Umbilical cord (tissue), 2 donors: ENCODE results near the gene STK39. TPM values are rescaled to one million over a fixed set of nuclear protein-coding genes. Genes with fewer than 3 reads are reported as not detected.

Experiments
- DNase-seq: peaks from one replicate; pipeline ENCODE4 v3.0.0-alpha.2; 2015; ENCODE audit warnings: low spot score
- total RNA-seq: library from RNA; depleted of rRNA; stranded (reverse); fragments of >200 nt; gene quantifications from one replicate; pipeline ENCODE4 v1.2.3, GENCODE V29; 2014; ENCODE audit warnings: low replicate concordance; ENCODE audit not compliant: insufficient read depth

Gene STK39
- total RNA-seq, 1 donor from 2014 or later, result 9.6 TPM

DNA sequence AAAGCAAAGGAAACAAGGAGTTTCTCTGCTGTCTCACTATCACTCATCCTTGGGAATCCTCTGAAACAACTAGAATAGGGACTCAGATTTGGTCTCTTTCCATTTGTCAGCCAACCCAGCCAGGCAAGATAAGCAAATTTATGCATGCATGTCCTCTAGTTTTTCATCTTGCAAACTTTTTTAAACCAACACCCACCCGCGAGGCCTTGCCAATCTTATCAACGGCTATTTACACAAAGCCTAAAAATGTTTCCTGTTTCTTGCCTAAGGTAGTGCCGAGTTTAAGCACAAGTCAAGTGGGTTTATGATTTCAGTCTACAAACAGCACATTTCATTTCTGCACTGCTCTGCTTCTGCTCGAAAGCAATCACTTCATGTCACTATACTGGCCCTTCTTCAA, 240.9 kb downstream of the STK39 start:
- DNase-seq, result peak; percentile 72

DNA sequence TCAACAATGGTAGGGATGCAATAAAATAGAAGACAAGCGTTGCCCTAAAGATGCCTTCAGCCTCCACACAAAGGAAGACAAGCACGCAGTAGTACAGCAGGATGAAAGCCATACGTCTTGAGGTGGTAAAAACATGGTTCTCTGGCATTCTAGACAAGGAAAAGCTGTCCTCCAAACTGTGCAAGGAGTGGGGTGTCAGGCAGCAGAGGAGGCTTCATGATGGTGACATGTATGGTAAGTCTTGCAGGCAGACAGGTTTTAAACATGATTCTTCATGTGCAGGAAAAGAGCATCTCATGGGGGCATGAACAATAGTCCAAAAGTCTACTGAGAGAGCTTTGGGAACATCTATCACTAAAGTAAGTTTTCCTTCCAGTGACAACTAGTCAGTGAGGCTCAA, 241.8 kb downstream of the STK39 start:
- DNase-seq, result no peak

DNA sequence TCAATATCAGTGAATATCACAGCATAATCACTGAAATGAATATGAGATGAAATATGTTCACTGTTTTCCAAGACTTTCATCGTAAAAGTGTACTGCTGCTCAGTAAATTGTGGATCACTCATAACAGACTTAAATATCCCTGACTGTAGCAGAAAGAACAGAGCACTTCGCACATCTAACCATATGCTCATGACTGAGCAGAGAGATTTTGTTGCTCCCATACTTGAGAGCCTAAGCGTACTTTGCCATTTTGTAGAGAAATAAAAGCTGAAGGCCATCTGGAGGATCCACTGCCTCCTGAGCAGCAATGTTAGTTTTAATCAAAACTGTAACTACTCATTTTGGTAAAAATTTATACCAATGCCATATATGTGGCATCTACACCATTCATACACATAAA, 243.5 kb downstream of the STK39 start:
- DNase-seq, result peak; percentile 87

GRCh38 chr2:168002021-168002553, 245.3 kb downstream of the STK39 start:
- peak; percentile 57 for DNase-seq

- DNase-seq, result no peak
Observed at GRCh38 chr2:167992278-167992677, 255.1 kb downstream of the STK39 start.

DNA sequence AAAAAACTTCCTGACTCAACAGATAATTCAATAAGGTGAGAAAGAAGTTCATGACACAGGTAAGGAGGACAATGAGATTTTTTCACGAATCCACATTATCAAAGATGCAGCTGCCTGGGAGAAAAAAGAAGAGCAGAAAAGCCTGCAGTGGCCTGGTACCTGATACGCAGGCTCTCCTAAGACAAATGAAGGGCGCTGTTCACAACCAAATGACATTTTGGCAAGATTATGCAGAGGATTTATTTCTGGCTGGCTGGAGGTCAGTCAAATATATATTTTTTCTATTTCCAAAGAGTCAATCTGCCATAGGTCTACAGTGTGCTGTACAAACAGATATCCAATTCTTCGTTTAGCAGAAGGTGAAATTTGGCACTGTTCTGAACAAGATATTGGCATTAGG, 257.3 kb downstream of the STK39 start:
- DNase-seq, result no peak

DNA sequence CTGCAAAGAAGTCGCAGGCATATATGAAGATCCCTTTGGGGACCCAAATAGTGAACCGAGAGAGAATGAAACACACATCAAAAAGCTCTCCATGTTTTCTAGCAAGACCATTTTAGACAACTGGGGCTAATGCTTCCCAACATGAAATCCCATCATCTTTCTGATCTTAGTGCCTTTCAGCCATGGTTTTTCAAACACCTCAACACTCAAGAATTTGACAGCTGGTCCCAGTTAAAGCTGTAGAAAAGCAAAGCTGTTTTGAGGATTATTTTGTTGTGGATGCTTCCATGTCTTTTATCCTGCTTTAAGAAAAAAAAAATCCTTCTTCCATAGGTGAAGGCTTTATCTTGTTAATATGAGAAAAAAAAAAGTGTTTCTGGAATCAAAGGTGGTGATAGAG, 259.1 kb downstream of the STK39 start:
- no peak for DNase-seq

DNA sequence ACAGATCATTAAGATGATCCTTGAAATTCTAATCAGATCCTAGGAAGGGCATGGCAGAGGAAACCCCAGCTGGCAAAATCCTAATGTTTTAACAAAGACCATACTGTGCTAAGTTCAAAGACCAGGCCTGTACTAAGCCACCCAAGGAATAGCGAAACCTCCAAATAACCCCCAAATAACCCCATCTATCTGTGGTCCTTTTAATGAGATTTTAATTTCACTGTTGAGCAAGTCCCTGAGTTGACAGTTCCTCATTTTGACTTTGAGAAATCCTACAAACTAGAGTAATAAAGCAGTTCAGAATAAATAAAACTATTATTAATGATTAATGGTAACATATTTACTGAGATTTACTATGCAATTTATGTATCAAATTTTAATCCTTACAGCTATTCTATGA, 259.8 kb downstream of the STK39 start:
- DNase-seq, result no peak

- no peak for DNase-seq
Observed at GRCh38 chr2:167987026-167987425, 260.4 kb downstream of the STK39 start.

GRCh38 chr2:167986223-167986622, 261.2 kb downstream of the STK39 start:
- DNase-seq, result no peak

- no peak for DNase-seq
Observed at GRCh38 chr2:167981945-167982344, 265.4 kb downstream of the STK39 start.

GRCh38 chr2:167980439-167980838, 267.0 kb downstream of the STK39 start:
- DNase-seq, result no peak

- no peak for DNase-seq
Observed at GRCh38 chr2:167972746-167973145, 274.6 kb downstream of the STK39 start.

GRCh38 chr2:167972020-167972419, 275.4 kb downstream of the STK39 start:
- no peak for DNase-seq

DNA sequence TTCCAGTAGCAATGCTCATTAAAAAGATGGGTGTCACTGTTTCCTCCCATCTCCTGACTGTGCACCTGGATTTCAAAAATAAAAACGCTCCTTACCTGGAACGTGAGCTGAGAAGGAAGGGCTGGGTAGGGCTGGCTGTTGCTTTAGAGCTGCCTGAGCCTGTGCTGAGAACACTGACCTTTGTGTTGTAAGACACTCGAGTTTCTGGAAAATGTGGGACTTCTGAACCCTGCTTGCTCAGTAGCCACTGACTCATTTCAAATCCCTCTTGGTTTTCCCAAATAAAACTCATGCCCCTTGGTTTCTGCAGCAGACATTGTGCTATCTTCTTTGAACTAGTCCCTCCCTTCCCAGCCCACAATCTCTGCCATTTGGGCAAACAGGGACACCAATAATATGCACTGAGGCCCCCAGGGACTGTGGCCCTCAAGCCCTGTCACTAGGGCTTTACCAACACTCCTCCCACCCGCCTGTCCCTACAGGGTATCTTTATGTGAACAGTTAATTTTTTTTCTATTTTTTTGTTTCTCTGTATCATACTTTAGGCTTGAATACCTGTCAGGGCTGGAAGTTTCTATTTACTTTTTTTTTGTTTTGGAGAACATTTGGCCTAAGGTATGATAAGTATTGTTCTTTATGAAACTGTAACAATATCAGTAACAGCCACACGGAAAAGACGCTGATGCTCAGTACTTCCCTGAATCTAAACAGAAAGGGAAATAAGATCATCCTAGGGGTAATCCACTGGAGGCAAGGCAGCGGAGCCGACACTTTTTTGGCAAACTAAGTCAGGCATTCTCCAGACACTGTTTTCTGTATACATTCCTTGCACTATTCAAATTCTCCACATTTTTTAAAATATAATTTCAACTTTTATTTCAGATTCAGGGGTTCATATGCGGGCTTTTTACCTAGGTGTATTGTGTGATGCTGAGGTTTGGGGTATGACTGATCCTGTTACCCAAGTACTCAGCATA, 280.2 kb downstream of the STK39 start:
- peak; percentile 48 for DNase-seq

DNA sequence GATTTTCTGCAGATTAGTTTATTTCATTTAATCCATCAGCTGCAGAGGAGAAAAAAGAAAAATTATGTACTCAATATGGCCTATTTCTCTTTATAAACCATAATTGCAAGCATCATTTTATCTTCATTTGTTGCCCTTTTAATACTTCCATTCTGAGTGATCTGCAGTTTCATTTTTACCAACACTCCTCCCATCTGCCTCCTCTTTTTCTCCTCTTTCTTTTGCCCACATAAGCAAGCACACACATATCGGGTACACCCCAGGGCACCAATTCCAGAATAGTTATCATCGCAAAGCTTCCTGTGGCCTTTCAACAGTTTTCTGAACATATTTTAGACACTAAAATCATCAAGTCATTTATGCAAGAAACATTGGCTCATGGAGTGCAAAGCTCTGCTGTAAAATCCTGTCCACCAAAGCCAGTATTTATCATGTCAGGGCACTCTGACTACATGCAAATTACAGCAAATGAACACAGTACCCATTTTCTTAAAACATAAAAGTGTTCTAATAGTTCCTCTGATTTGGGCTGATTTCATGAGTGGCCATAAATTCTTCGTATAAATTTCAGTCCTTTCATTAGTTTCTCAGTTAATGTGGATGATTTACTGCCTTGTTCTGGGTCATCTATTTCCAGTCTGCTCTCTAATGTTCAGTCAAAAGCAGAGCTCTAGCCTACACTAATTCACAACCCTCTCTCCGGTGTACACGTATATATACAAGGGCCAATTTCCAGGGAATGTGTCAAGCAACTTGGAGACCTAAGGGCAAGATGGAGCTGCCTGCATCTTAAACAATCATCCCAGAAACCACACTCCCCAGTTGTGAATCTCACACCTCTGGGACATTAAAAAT, 281.3 kb downstream of the STK39 start:
- peak; percentile 30 for DNase-seq

DNA sequence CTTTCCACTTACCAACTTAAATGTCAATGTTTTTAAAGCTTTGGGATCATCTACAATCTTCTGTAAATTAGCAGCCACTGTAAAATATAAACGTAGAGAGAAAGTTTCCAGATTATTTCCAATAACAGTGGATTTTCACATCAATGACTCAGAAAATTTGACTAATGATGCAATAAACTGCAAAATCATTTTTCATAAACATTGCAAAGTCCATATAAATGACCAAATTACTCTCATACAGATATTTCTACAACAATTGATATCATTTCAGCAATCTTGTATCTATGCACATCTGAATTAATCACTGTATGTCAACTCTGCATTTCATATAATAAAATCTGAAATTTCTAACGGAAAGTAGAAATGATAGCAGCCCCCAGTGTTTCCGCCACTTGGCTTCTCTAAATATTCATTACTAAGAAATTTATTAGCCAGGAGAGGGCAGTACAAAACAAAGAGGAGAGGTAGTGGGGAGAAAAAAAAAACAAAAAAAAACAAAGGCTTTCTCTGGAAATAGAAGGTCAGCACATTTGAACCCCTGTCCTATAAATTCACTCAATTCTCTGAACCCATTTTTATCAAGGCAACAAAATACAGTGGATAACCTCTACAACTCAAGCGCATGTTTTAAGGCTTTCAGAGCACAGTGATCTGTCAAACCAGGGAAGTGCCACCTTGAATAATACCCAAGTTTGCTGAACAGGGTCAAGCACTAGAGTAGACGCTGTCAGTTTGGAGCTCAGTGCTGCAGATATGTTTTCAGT, 282.6 kb downstream of the STK39 start:
- no peak for DNase-seq

DNA sequence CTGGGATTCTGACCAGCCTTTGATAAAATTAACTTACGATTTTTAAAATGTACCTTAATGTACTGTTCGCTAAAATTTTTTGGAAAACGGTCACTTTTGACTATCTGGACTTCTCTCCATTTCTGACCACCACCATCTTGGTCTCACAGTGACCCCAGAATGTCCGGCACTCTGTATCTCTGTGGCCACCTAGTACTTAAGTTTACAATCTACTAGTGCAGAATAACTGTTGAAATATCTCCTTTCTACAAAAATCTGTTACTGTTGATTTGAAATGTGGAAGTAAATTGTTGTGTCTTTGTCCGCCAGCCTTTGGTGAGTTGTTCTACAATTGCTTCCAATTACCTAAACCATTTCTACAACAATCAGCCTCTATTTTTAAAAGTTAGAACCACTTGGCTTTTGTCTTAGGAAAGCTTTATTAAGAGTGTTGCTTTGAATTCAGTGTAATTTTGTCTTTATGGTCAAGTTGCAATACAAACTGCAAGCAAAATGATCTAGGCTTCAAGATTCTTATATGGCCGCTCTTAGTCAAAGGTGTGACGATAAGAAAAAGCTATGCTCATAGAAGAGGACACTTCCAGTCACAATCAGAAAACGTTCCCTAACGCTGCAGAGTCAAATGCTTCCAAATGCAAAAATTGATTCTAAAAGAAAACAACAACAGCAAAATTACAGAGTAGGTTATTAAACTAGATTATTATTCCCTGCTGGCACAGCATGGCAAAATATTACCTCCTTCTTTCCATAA, 283.3 kb downstream of the STK39 start:
- DNase-seq, result no peak

- no peak for DNase-seq
Observed at GRCh38 chr2:167962436-167963226, 284.8 kb downstream of the STK39 start.

GRCh38 chr2:167961536-167962048, 285.8 kb downstream of the STK39 start:
- DNase-seq, result no peak
